SK-N-SH treated with all-trans-retinoic acid at 6 μM for 48 hours (cell line): ENCODE measurements around the gene MORN4.

Experiments
- ESRRG ChIP-seq: fragments of 250-450 bp; sonication (Bioruptor Pico); IDR thresholded peaks from 2 replicates; pipeline ENCODE4 v1.6.1; 2021; ENCODE audit warnings: mild to moderate bottlenecking
- GLIS3 ChIP-seq: fragments of 250-450 bp; sonication (Bioruptor Pico); IDR thresholded peaks from 2 replicates; pipeline ENCODE4 v1.5.0; 2020; ENCODE audit warnings: mild to moderate bottlenecking, moderate library complexity
- PATZ1 ChIP-seq: fragments of 250-450 bp; sonication (Bioruptor Pico); IDR thresholded peaks from 2 replicates; pipeline ENCODE4 v1.8.0; 2020; ENCODE audit warnings: mild to moderate bottlenecking, moderate library complexity, borderline replicate concordance
- POU6F1 ChIP-seq: fragments of 250-450 bp; sonication (Bioruptor Pico); IDR thresholded peaks from 2 replicates; pipeline ENCODE4 v1.8.0; 2021; ENCODE audit warnings: low read depth, mild to moderate bottlenecking, moderate library complexity, borderline replicate concordance
- RARB ChIP-seq: fragments of 250-450 bp; sonication (Bioruptor Pico); IDR thresholded peaks from 2 replicates; pipeline ENCODE4 v1.8.0; 2021; ENCODE audit warnings: mild to moderate bottlenecking, moderate library complexity
- SNAI2 ChIP-seq: fragments of 250-450 bp; sonication (Bioruptor Pico); IDR thresholded peaks from 2 replicates; pipeline ENCODE4 v1.5.0; 2020; ENCODE audit warnings: mild to moderate bottlenecking, moderate library complexity
- TOX ChIP-seq: fragments of 250-450 bp; sonication (Bioruptor Pico); IDR thresholded peaks from 2 replicates; pipeline ENCODE4 v1.8.0; 2021; ENCODE audit warnings: mild to moderate bottlenecking, moderate library complexity, borderline replicate concordance
- ZFP30 ChIP-seq: fragments of 450-650 bp; formaldehyde crosslinking; IDR thresholded peaks from 2 replicates; pipeline ENCODE4 v1.5.0; 2022; ENCODE audit warnings: mild to moderate bottlenecking, moderate library complexity
- ZNF70 ChIP-seq: fragments of 450-650 bp; formaldehyde crosslinking; IDR thresholded peaks from 2 replicates; pipeline ENCODE4 v1.5.0; 2020; ENCODE audit warnings: mild to moderate bottlenecking, moderate library complexity
- ZNF8 ChIP-seq: fragments of 450-650 bp; formaldehyde crosslinking; IDR thresholded peaks from 2 replicates; pipeline ENCODE4 v1.5.0; 2020; ENCODE audit warnings: mild to moderate bottlenecking, moderate library complexity

- TF ChIP-seq POU6F1 (CRISPR knock-in tag) = no peak
- TF ChIP-seq SNAI2 = no peak
- TF ChIP-seq TOX (CRISPR knock-in tag) = no peak
- TF ChIP-seq ZNF8 (CRISPR knock-in tag) = no peak
- TF ChIP-seq ESRRG (CRISPR knock-in tag) = no peak
- TF ChIP-seq PATZ1 (CRISPR knock-in tag) = no peak
- TF ChIP-seq ZFP30 (CRISPR knock-in tag) = no peak
- no peak for TF ChIP-seq ZNF70
- TF ChIP-seq GLIS3 = no peak
- no peak for TF ChIP-seq RARB (CRISPR knock-in tag)
Observed at GRCh38 chr10:97587183-97587582, 46.1 kb downstream of the MORN4 start.
